NCI-H345 (cell line): ENCODE measurements around the gene FAM9A.
"Not testable (repeated sequence)": the region's sequence is repeated elsewhere in the genome, so short reads cannot be mapped to it uniquely, and the experiment has no call there.

Experiments used
- DNase-seq: peaks from one replicate; lab custom pipeline; 2025; lab: John Stamatoyannopoulos, UW

Gene FAM9A

GRCh38 chrX:8803326-8803725 is 2.1 kb upstream of the FAM9A start:
- no peak for DNase-seq

GRCh38 chrX:8800351-8800750 is 832 bp downstream of the FAM9A start:
- DNase-seq: not testable (repeated sequence)

DNA sequence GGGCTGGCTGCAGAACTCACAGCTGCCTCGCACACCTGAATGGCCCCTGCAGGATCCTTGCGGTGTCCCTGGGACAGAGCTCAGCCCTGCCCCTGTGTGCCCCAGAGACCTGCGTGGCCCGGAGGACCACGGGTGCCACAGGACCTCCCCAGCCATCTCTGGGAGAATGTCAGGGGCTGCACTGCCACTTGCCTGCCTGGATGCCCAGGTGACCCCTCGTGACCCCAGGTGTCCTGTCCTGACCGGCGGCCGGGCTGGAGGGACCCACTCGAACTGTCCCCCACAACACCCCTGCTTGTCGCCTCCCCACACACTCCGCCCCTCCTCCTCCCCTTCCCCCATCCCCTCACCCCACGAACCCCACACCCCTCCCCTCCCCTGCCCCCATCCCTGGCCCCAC is 1.9 kb downstream of the FAM9A start:
- DNase-seq: not testable (repeated sequence)

DNA sequence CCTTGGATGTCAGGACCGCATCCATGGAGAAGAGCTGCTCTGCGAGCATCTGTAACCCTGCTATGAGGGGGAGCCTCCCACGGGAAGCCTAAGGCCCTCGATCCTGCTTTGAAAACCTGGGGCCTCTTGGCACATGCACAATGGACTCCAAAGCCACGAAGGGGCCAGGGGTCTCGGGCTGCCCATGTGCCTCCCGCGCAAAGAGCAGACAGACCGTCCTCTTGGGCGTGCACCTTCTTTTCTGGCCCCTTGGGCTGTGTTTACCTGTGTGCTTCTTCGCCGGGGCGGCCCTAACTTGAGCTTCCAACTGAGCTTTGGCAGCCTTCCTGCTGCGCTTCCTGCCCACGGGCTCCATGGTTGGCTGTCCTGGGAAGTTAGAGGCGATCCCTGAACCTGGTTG is 2.5 kb downstream of the FAM9A start:
- not testable (repeated sequence) for DNase-seq

- DNase-seq: not testable (repeated sequence)
Measured at GRCh38 chrX:8787119-8787518, 14.1 kb downstream of the FAM9A start.

GRCh38 chrX:8784162-8784561 is 17.0 kb downstream of the FAM9A start:
- no peak for DNase-seq

DNA sequence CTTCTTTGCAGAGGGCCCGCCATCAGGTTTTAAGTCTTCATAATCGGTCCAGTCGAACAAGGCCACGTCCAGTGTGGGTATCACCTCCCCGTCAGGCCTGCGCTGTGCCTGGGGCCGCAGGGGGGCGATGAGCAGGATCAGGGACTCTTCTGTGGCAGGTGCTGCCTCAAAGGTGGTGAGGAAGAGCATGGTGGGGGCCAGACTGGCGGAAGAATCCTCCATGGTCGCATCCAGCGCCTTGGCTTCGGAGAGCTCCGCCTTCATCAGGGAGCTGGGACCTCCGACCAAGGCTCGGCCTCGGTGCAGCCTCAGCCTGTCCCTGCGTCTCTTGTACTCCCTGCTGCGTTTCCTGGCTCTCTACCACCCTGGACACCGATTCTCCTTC is 17.5 kb downstream of the FAM9A start:
- DNase-seq: no peak

GRCh38 chrX:8783097-8783713 is 18.0 kb downstream of the FAM9A start:
- DNase-seq: no peak

DNA sequence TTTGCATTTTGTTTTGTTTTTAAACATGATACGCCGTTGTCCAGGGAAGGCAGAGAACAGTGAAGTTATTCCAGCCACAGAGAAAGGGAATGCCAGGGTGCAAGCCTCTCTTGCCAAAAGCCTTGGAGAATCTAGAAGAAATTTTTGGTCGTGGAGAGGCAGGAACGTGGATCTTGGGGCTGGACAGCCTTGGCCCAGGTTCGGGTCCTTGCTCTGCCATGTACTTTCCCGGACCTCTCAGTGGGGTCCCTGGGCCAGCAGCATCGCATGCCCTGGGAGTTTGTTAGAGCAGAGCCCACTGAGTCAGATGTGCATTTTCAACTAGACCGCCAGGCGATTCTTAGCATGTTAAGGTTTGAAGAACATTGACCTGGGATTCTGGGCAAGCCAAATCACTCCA is 18.6 kb downstream of the FAM9A start:
- no peak for DNase-seq

- not testable (repeated sequence) for DNase-seq
Measured at GRCh38 chrX:8781921-8782320, 19.3 kb downstream of the FAM9A start.

DNA sequence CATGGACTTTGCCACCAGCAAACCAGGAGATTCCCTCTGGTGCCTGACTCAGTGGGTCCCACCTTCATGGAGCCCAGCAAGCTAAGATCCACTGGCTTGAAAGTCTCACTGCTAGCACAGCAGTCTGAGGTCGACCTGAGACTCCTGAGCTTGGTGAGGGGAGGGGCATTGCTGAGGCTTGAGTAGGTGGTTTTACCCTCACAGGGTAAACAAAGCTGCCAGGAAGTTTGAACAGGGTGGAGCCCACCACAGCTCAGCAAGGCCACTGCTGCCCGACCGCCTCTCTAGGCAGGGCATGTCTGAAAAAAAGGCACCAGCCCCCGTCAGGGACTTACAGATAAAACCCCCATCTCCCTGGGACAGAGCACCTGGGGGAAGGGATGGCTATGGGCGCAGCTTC is 28.1 kb downstream of the FAM9A start:
- no peak for DNase-seq

GRCh38 chrX:8760021-8760420 is 41.2 kb downstream of the FAM9A start:
- DNase-seq: no peak

DNA sequence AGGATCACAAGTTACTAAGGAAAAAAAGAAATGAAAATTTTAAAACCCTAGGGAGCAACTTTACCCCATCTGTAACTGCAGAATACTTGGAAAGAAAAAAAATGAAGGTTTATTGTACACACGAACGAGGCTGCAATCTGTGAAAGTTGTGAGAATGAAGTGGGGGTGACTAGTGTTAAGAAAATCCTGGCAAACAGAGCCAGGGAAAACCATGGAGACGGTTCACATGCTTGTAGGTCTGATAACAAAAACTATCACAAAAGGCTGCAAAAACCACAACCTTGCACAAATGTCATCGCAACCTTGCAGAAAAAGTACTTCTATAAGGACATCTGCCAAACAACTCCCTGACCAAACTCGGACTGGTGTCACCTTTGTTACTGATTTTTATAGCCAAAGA is 42.5 kb downstream of the FAM9A start:
- not testable (repeated sequence) for DNase-seq

DNA sequence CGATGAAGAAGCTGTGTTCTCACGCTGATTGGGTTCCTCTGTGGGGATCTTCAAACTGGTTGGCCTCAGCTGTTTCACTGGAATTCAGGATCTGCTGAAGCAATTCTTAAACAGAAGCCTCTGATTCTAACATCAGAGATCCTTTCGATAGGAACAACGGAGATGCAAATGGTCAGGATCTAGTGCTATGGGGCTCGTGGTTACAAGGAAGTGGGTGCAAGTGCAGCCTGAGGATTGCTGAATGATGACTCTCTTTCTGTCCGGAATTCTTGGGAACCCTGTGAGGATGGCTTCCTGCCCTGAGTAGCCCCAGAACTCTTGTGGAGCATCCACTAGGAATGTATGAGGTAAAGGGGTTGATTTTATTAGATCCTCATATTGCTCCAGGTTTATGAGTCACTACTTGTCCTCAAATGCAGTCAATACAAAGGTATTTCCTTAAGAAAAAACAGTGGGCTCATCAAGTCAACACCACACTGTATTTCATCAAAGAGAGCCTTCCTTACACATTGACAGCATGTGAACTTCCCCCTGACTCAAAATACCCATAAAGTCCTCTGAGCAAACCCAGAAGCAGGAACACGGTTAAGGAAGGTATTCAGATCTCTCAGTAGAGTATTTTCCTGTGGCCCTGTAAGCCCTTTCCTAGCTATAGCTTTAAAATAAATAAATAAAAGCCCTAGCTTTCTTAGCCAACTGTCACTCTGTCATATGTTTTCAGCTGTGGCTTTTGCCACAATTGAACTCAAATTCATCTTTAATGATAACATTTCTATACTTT is 43.4 kb downstream of the FAM9A start:
- DNase-seq: not testable (repeated sequence)

- no peak for DNase-seq
Measured at GRCh38 chrX:8755813-8756212, 45.4 kb downstream of the FAM9A start.

- DNase-seq: no peak
Measured at GRCh38 chrX:8755116-8755515, 46.1 kb downstream of the FAM9A start.

DNA sequence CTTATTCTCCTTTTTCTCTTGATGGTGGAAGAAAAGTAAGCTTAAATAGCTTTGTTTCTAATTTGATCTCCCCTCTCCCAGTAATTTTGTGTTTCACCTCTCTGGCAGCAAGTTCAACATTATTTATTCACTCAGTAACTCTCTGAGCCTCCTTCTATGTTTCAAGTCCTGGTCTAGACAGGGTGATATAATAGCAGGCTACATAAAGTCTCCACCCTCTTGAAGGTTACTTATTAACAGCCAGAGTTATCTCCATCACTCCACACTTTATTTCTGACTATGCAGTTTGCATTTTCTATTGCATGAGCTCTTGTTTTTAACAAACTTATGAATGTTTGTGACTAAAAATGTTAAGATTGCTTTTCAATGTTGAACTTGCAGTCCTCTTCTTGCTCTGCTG is 51.5 kb downstream of the FAM9A start:
- DNase-seq: no peak

DNA sequence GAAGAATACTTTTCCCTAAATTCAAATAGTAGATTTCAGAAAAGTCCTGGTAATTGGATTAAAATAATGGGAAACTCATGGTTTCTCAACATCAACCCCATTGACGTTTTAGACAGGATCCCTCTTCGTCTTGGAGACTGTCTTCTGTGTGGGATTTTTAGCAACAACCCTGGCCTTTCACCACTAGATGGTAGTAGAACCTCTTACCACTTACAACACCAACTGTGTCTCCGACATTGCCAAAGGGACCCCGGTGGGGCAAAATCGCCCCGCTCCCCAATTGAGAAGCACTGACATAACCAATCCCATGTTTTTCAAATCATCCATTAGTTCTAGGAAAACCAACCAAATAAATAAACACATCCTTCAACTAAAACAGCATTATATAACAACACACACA is 52.3 kb downstream of the FAM9A start:
- DNase-seq: peak; percentile 27

- peak; percentile 15 for DNase-seq
Measured at GRCh38 chrX:8743126-8743732, 58.0 kb downstream of the FAM9A start.

GRCh38 chrX:8741981-8742380 is 59.2 kb downstream of the FAM9A start:
- no peak for DNase-seq
